ENCODE data around the gene TLE6. TPM values are rescaled to one million over a fixed set of nuclear protein-coding genes. Genes with fewer than 3 reads are reported as not detected.
A peak's percentile ranks its signal among the peaks of the same experiment; 100 is the strongest.

TLE6 gene
- polyA plus RNA-seq, 1 donor from 2014 or later = 5.7 TPM

GRCh38 chr19:3027981-3028304 lies 50.6 kb downstream of the TLE6 start:
- Histone ChIP-seq H3K9ac (ENCODE audit: low read length) (no peak overlapping the region), H3K27me3 (ENCODE audit: insufficient read depth, low read depth, low read length) (peaks cover 86% of the 10 kb centered on the region), H3K27ac (ENCODE audit: low read length) (no peak overlapping the region), H3K9me2 (ENCODE audit: insufficient read depth, low read length) (no peaks in the 10 kb centered on the region), H3K4me2 (ENCODE audit: low read length) (no peak overlapping the region), H3K79me2 (replicated peaks; ENCODE audit: insufficient read depth, low read length) (no peaks in the 10 kb centered on the region), H3F3A (ENCODE audit: insufficient read depth, low read length, poor library complexity, severe bottlenecking) (no peaks in the 10 kb centered on the region), H2AFZ (ENCODE audit: low read depth, low read length) (no peak overlapping the region), H4K20me1 (ENCODE audit: insufficient read depth) (no peaks in the 10 kb centered on the region), H3K9me3 (ENCODE audit: low read length) (no peaks in the 10 kb centered on the region), H3K4me3 (ENCODE audit: low read length) (peak overlapping the region; percentile 62), H3K36me3 (ENCODE audit: insufficient read depth, low read length) (no peaks in the 10 kb centered on the region)
- TF ChIP-seq POLR2AphosphoS5 (IDR thresholded peaks at IDR 0.05) (no peak), SMC3 (conservative IDR thresholded peaks at IDR 0.05; ENCODE audit: poor library complexity) (no peak), TAF1 (IDR thresholded peaks at IDR 0.05; ENCODE audit: low read depth) (no peak), EZH2 (IDR thresholded peaks at IDR 0.05; ENCODE audit: borderline replicate concordance, insufficient read depth, low read length, poor library complexity, severe bottlenecking) (no peak), CTCF (IDR thresholded peaks at IDR 0.05; ENCODE audit: poor library complexity, severe bottlenecking) (no peak), MXI1 (conservative IDR thresholded peaks at IDR 0.05; ENCODE audit: poor library complexity, severe bottlenecking) (no peak), RAD21 (conservative IDR thresholded peaks at IDR 0.05) (no peak), EP300 (conservative IDR thresholded peaks at IDR 0.05; ENCODE audit: poor library complexity, severe bottlenecking) (no peak)
- TF ChIP-seq, protein P1, sequence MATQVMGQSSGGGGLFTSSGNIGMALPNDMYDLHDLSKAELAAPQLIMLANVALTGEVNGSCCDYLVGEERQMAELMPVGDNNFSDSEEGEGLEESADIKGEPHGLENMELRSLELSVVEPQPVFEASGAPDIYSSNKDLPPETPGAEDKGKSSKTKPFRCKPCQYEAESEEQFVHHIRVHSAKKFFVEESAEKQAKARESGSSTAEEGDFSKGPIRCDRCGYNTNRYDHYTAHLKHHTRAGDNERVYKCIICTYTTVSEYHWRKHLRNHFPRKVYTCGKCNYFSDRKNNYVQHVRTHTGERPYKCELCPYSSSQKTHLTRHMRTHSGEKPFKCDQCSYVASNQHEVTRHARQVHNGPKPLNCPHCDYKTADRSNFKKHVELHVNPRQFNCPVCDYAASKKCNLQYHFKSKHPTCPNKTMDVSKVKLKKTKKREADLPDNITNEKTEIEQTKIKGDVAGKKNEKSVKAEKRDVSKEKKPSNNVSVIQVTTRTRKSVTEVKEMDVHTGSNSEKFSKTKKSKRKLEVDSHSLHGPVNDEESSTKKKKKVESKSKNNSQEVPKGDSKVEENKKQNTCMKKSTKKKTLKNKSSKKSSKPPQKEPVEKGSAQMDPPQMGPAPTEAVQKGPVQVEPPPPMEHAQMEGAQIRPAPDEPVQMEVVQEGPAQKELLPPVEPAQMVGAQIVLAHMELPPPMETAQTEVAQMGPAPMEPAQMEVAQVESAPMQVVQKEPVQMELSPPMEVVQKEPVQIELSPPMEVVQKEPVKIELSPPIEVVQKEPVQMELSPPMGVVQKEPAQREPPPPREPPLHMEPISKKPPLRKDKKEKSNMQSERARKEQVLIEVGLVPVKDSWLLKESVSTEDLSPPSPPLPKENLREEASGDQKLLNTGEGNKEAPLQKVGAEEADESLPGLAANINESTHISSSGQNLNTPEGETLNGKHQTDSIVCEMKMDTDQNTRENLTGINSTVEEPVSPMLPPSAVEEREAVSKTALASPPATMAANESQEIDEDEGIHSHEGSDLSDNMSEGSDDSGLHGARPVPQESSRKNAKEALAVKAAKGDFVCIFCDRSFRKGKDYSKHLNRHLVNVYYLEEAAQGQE (IDR thresholded peaks at IDR 0.05; ENCODE audit: borderline replicate concordance) = no peak

DNA sequence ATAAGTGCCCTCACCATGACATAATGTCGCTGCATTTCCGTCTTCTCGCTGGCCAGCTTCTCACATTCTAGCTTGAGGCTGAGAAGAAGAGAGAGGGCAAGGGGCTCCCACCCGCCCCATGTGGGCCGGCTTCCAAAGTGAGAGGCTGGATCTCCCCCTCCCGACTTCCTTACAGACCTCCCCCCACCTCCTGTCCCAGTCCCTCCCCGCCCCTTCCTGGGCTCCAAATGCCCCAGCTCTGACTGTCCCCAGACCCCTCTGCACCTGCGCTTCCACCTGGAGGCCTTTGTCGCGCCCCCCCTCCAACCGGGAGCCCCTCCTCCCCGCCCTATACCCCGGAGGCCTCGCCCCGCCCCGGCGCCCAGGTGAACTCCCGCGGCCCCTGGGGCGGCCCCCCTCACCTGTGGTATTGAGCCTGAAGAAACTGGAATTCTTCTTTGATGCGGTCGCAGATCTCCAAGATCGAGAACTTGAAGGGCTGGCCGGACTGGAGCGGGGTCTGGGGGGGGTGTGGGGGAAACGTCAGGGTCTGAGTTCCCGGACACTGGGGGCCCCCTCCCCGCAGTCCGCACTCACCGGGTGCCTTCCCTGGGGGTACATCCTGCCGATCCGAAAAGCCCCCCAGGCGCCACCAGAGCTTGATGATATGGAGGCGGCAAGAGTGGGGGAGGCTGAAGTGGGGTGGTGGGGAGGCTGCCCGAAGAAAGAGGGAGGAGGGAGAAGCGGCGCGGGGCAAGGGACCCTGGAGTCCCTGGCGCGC lies 51.1 kb downstream of the TLE6 start:
- Histone ChIP-seq H3K27me3 (ENCODE audit: insufficient read depth, low read depth, low read length) (peaks cover 88% of the 10 kb centered on the region), H3K9me2 (ENCODE audit: insufficient read depth, low read length) (no peaks in the 10 kb centered on the region), H3K79me2 (replicated peaks; ENCODE audit: insufficient read depth, low read length) (no peaks in the 10 kb centered on the region), H3K9ac (ENCODE audit: low read length) (peak overlapping the region; percentile 42), H3K36me3 (ENCODE audit: insufficient read depth, low read length) (no peaks in the 10 kb centered on the region), H3K27ac (ENCODE audit: low read length) (no peak overlapping the region), H3K9me3 (ENCODE audit: low read length) (no peaks in the 10 kb centered on the region), H2AFZ (ENCODE audit: low read depth, low read length) (no peak overlapping the region), H3K4me2 (ENCODE audit: low read length) (no peak overlapping the region), H3K4me3 (ENCODE audit: low read length) (peak overlapping the region; percentile 62), H4K20me1 (ENCODE audit: insufficient read depth) (no peaks in the 10 kb centered on the region), H3F3A (ENCODE audit: insufficient read depth, low read length, poor library complexity, severe bottlenecking) (no peaks in the 10 kb centered on the region)
- TF ChIP-seq EZH2 (IDR thresholded peaks at IDR 0.05; ENCODE audit: borderline replicate concordance, insufficient read depth, low read length, poor library complexity, severe bottlenecking) (peak; percentile 38), SMC3 (conservative IDR thresholded peaks at IDR 0.05; ENCODE audit: poor library complexity) (no peak)
